Renal cortex interstitium (tissue), 11 donors: Measurements from ENCODE around the gene DYNLT2B. TPM values are rescaled to one million over a fixed set of nuclear protein-coding genes. Genes with fewer than 3 reads are reported as not detected.
"Not testable (repeated sequence)": the region's sequence is repeated elsewhere in the genome, so short reads cannot be mapped to it uniquely, and the experiment has no call there.

Source experiments
- DNase-seq, 11 donors: peaks; one replicate each; pipeline ENCODE4 v3.0.0-alpha.2; 2013; ENCODE audit warnings: low read depth in 9 of 11, low spot score in 4 of 11; ENCODE audit errors: extremely low read depth in 1 of 11
- polyA plus RNA-seq, 3 donors: library from polyadenylated mRNA; unstranded; fragments of 120-200 nt; gene quantifications; one replicate each; pipeline ENCODE4 v1.2.1, GENCODE V29; 2013; ENCODE audit not compliant: insufficient read length in 3 of 3

Gene DYNLT2B
- polyA plus RNA-seq, 3 donors, result 32.3 to 40.0 (median 36.3) TPM

GRCh38 chr3:196246612-196247308 lies 71.3 kb downstream of the DYNLT2B start:
- DNase-seq, result no peak

DNA sequence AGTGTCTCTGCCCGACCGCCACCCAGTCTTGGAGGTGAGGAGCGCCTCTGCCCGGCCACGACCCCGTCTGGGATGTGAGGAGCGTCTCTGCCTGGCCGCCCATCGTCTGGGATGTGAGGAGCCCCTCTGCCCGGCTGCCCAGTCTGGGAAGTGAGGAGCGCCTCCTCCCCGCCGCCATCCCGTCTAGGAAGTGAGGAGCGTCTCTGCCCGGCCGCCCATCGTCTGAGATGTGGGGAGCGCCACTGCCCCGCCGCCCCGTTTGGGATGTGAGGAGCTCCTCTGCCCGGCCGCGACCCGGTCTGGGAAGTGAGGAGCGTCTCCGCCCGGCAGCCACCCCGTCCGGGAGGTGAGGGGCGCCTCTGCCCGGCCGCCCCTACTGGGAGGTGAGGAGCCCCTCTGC lies 73.9 kb downstream of the DYNLT2B start:
- not testable (repeated sequence) for DNase-seq

DNA sequence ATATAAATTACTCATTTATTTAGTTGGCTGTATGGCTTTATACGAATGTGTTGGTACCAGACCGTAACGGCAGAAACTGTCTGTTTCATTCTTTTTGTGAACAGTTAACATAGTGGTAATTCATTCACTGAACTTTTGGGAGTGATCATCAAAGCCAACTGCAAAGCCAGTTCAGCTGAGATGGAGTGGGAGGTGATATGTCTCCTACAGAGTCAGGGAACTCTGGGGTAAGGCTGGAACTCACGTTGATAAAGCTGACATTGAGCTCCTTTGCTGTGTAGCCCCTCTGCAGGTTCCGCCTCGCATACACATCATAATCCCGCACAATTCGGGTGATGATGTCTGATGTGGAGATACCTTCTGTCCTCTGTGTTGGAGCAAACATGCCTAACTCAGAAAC lies 76.3 kb downstream of the DYNLT2B start:
- DNase-seq, result no peak

Other genes with a start within 250 kb of the DYNLT2B start
- gene TFRC, start 236.2 kb downstream of the DYNLT2B start, polyA plus RNA-seq, result 10 to 100 TPM; 40.2 to 61.9 (median 41.6) TPM
- under 1 TPM in 1 of 3 donors, not detected in 2; 0.34 TPM for gene ZDHHC19, start 106.8 kb downstream of the DYNLT2B start, polyA plus RNA-seq
- 10 to 100 TPM; 10.8 to 15.3 (median 11.5) TPM for gene SLC51A, start 101.7 kb downstream of the DYNLT2B start, polyA plus RNA-seq
- gene PCYT1A, start 30.5 kb downstream of the DYNLT2B start, polyA plus RNA-seq, result 10 to 100 TPM; 36.2 to 42.8 (median 37.8) TPM
- under 1 TPM in 1 of 3 donors, not detected in 2; 0.51 TPM for gene TM4SF19, start 20.1 kb upstream of the DYNLT2B start, polyA plus RNA-seq
- 10 to 100 TPM; 32.7 to 38.7 (median 34.3) TPM for gene UBXN7, start 114.2 kb upstream of the DYNLT2B start, polyA plus RNA-seq
- gene RNF168, start 185.5 kb upstream of the DYNLT2B start, polyA plus RNA-seq, result 10 to 100 TPM; 15.7 to 16.7 (median 16.6) TPM
- gene SMCO1, start 197.1 kb upstream of the DYNLT2B start, polyA plus RNA-seq, result not detected